GM18519 (cell line): ENCODE results near the gene ABAT.
A peak's percentile ranks its signal among the peaks of the same experiment; 100 is the strongest.
"Not testable (repeated sequence)": the region's sequence is repeated elsewhere in the genome, so short reads cannot be mapped to it uniquely, and the experiment has no call there.

Source experiments
- ATAC-seq: cut with Tn5 transposase; IDR thresholded peaks from one replicate; pipeline ENCODE4 v1.9.1; 2021; ENCODE audit warnings: mild to moderate bottlenecking, moderate library complexity; ENCODE audit not compliant: unreplicated experiment, low FRiP score

Gene ABAT

GRCh38 chr16:8773537-8773936 is 99.1 kb downstream of the ABAT start:
- ATAC-seq, result no peak

GRCh38 chr16:8774208-8774607 is 99.8 kb downstream of the ABAT start:
- ATAC-seq, result no peak

GRCh38 chr16:8775359-8775758 is 100.9 kb downstream of the ABAT start:
- ATAC-seq, result no peak

GRCh38 chr16:8776129-8776584 is 101.7 kb downstream of the ABAT start:
- ATAC-seq, result no peak

GRCh38 chr16:8777217-8777616 is 102.8 kb downstream of the ABAT start:
- ATAC-seq, result no peak

GRCh38 chr16:8781797-8782196 is 107.4 kb downstream of the ABAT start:
- no peak for ATAC-seq

- ATAC-seq, result no peak
Observed at GRCh38 chr16:8782673-8783072, 108.3 kb downstream of the ABAT start.

- no peak for ATAC-seq
Observed at GRCh38 chr16:8785408-8785807, 111.0 kb downstream of the ABAT start.

- ATAC-seq, result not testable (repeated sequence)
Observed at GRCh38 chr16:8786316-8786715, 111.9 kb downstream of the ABAT start.

- no peak for ATAC-seq
Observed at GRCh38 chr16:8788578-8789172, 114.3 kb downstream of the ABAT start.

GRCh38 chr16:8795091-8795490 is 120.7 kb downstream of the ABAT start:
- ATAC-seq, result no peak

- ATAC-seq, result no peak
Observed at GRCh38 chr16:8795818-8796217, 121.4 kb downstream of the ABAT start.

GRCh38 chr16:8796469-8797363 is 122.3 kb downstream of the ABAT start:
- ATAC-seq, result no peak

GRCh38 chr16:8797364-8798173 is 123.2 kb downstream of the ABAT start, which contains the start of the genes PMM2 and TMEM186:
TSS of gene PMM2 (plus strand) at chr16:8797839. CDS start at chr16:8797883, 44 bp downstream.
TSS of gene TMEM186 (minus strand) at chr16:8797639. CDS start at chr16:8797614, 25 bp downstream.
- ATAC-seq, result peak; percentile 90

- no peak for ATAC-seq
Observed at GRCh38 chr16:8798174-8798527, 123.7 kb downstream of the ABAT start.

- ATAC-seq, result no peak
Observed at GRCh38 chr16:8798535-8799157, 124.2 kb downstream of the ABAT start.

- no peak for ATAC-seq
Observed at GRCh38 chr16:8801701-8802100, 127.3 kb downstream of the ABAT start.

GRCh38 chr16:8803733-8804132 is 129.3 kb downstream of the ABAT start:
- ATAC-seq, result not testable (repeated sequence)

- no peak for ATAC-seq
Observed at GRCh38 chr16:8804313-8804712, 129.9 kb downstream of the ABAT start.

GRCh38 chr16:8806272-8806983 is 132.0 kb downstream of the ABAT start:
- no peak for ATAC-seq
